Measurements from ENCODE around the gene PTPRJ. TPM values are rescaled to one million over a fixed set of nuclear protein-coding genes. Genes with fewer than 3 reads are reported as not detected.
"Not testable (repeated sequence)": the region's sequence is repeated elsewhere in the genome, so short reads cannot be mapped to it uniquely, and the experiment has no call there.

PTPRJ gene
- total RNA-seq, 1 experiment from 2014 or later = 43.7 TPM

GRCh38 chr11:48182860-48183526, 202.6 kb downstream of the PTPRJ start:
- Histone ChIP-seq H3F3A (ENCODE audit: insufficient read depth, low read depth) (no peaks in the 10 kb centered on the region), H3K79me2 (ENCODE audit: low read depth) (no peaks in the 10 kb centered on the region), H3K27ac (no peak overlapping the region), H3K4me2 (no peak overlapping the region), H2AFZ (no peak overlapping the region), H4K20me1 (ENCODE audit: insufficient read depth) (no peaks in the 10 kb centered on the region), H3K4me1 (replicated peaks; ENCODE audit: insufficient read depth) (no peaks in the 10 kb centered on the region), H3K27me3 (ENCODE audit: insufficient read depth, low read depth) (no peaks in the 10 kb centered on the region), H3K9me2 (ENCODE audit: insufficient read depth) (no peaks in the 10 kb centered on the region), H3K9me3 (ENCODE audit: insufficient read depth, low read depth) (no peaks in the 10 kb centered on the region), H3K4me3 (no peak overlapping the region), H3K36me3 (ENCODE audit: low read depth) (no peaks in the 10 kb centered on the region)
- ChIA-PET CTCF (no interaction called here), POLR2A (ENCODE audit: unreplicated experiment) (interaction anchor here (0.5 kb wide), 1 partner anchor 283 kb away, joined by 5 read pairs; no protein-coding TSS in a partner anchor)
- no peak for DNase-seq
- intact Hi-C loops (cut with micrococcal nuclease; ENCODE audit: unreplicated experiment) = no loop called here
- TF ChIP-seq CTCF (conservative IDR thresholded peaks at IDR 0.05) (no peak), EZH2 (IDR thresholded peaks at IDR 0.05; ENCODE audit: low read depth) (no peak)
- no TSS peak for BruUV-seq (replicated peaks)

GRCh38 chr11:48184452-48184851, 204.1 kb downstream of the PTPRJ start:
- Histone ChIP-seq H3K27ac (no peak overlapping the region), H3K9me2 (ENCODE audit: insufficient read depth) (no peaks in the 10 kb centered on the region), H3K36me3 (ENCODE audit: low read depth) (no peaks in the 10 kb centered on the region), H3K4me2 (no peak overlapping the region), H2AFZ (no peak overlapping the region), H3K4me3 (no peak overlapping the region), H3K27me3 (ENCODE audit: insufficient read depth, low read depth) (no peaks in the 10 kb centered on the region), H3K79me2 (ENCODE audit: low read depth) (no peaks in the 10 kb centered on the region), H4K20me1 (ENCODE audit: insufficient read depth) (no peaks in the 10 kb centered on the region), H3K4me1 (replicated peaks; ENCODE audit: insufficient read depth) (no peaks in the 10 kb centered on the region), H3F3A (ENCODE audit: insufficient read depth, low read depth) (no peaks in the 10 kb centered on the region), H3K9me3 (ENCODE audit: insufficient read depth, low read depth) (no peaks in the 10 kb centered on the region)
- TF ChIP-seq EZH2 (IDR thresholded peaks at IDR 0.05; ENCODE audit: low read depth) = no peak
- no peak for TF ChIP-seq CTCF (conservative IDR thresholded peaks at IDR 0.05)
- intact Hi-C loops (cut with micrococcal nuclease; ENCODE audit: unreplicated experiment) = no loop called here
- DNase-seq = no peak
- no TSS peak for BruUV-seq (replicated peaks)
- CTCF ChIA-PET = no interaction called here
- POLR2A ChIA-PET (ENCODE audit: unreplicated experiment) = no interaction called here

GRCh38 chr11:48190906-48191654, 210.7 kb downstream of the PTPRJ start:
- H4K20me1 ChIP-seq (ENCODE audit: insufficient read depth); H3F3A ChIP-seq (ENCODE audit: insufficient read depth, low read depth); intact Hi-C loops (cut with micrococcal nuclease; ENCODE audit: unreplicated experiment); BruUV-seq (replicated peaks); H3K4me1 ChIP-seq (replicated peaks; ENCODE audit: insufficient read depth); POLR2A ChIA-PET (ENCODE audit: unreplicated experiment); H3K9me2 ChIP-seq (ENCODE audit: insufficient read depth); H3K27ac ChIP-seq; CTCF ChIA-PET; H3K79me2 ChIP-seq (ENCODE audit: low read depth); H3K27me3 ChIP-seq (ENCODE audit: insufficient read depth, low read depth); H3K36me3 ChIP-seq (ENCODE audit: low read depth): not testable (repeated sequence)
- Histone ChIP-seq H3K9me3 (ENCODE audit: insufficient read depth, low read depth) (peaks cover 12% of the 10 kb centered on the region; the same call in 1 of the 2 replicates), H3K4me3 (peak overlapping the region; percentile 45; the same call in 1 of the 2 replicates), H3K4me2 (peak overlapping the region; percentile 59), H2AFZ (peak overlapping the region; percentile 45; the same call in 1 of the 2 replicates)
- DNase-seq = peak in 1 of 2 experiments; percentile 9

All from PC-9 (cell line).